ENCODE measurements around the gene CBX4.

Gene CBX4

DNA sequence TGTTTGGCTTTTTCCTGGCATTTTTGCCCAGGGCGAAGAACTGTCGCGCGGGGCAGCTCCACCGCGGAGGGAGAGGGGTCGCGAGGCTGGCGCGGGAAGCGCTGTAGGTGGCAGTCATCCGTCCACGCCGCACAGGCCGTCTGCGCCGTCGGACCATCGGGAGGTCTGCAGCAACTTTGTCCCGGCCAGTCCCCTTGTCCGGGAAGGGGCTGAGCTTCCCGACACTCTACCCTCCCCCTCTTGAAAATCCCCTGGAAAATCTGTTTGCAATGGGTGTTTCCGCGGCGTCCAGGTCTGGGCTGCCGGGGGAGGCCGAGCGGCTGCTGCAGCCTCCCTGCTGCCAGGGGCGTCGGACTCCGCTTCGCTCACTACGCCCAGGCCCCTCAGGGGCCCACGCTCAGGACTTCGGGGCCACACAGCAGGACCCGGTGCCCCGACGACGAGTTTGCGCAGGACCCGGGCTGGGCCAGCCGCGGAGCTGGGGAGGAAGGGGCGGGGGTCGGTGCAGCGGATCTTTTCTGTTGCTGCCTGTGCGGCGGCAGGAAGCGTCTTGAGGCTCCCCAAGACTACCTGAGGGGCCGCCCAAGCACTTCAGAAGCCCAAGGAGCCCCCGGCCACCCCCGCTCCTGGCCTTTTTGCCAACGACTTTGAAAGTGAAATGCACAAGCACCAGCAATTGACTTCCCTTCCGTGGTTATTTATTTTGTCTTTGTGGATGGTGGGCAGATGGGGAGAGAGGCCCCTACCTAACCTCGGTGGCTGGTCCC is 2.3 kb upstream of the CBX4 start:
- DNase-seq (ENCODE audit: low read depth in 2 of 2): no peak

DNA sequence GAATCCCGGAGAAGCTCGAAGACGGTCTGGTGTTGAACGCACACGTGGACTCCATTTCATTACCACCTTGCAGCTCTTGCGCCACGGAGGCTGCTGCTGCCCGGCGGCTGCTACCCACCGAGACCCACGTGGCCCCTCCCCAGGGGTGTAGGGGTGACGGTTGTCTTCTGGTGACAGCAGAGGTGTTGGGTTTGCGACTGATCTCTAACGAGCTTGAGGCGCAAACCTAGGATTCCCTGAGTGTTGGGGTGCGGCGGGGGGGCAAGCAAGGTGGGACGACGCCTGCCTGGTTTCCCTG is 1.7 kb upstream of the CBX4 start:
- no peak for DNase-seq (ENCODE audit: low read depth in 2 of 2)

DNA sequence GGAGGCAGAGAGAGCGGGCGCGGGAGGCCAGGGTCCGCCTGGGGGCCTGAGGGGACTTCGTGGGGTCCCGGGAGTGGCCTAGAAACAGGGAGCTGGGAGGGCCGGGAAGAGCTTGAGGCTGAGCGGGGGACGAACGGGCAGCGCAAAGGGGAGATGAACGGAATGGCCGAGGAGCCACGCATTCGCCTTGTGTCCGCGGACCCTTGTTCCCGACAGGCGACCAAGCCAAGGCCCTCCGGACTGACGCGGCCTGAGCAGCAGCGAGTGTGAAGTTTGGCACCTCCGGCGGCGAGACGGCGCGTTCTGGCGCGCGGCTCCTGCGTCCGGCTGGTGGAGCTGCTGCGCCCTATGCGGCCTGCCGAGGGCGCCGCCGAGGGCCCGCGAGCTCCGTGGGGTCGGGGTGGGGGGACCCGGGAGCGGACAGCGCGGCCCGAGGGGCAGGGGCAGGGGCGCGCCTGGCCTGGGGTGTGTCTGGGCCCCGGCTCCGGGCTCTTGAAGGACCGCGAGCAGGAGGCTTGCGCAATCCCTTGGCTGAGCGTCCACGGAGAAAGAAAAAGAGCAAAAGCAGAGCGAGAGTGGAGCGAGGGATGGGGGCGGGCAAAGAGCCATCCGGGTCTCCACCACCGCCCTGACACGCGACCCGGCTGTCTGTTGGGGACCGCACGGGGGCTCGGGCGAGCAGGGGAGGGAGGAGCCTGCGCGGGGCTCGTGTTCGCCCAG is 1.2 kb upstream of the CBX4 start:
- no peak for DNase-seq (ENCODE audit: low read depth in 2 of 2)

DNA sequence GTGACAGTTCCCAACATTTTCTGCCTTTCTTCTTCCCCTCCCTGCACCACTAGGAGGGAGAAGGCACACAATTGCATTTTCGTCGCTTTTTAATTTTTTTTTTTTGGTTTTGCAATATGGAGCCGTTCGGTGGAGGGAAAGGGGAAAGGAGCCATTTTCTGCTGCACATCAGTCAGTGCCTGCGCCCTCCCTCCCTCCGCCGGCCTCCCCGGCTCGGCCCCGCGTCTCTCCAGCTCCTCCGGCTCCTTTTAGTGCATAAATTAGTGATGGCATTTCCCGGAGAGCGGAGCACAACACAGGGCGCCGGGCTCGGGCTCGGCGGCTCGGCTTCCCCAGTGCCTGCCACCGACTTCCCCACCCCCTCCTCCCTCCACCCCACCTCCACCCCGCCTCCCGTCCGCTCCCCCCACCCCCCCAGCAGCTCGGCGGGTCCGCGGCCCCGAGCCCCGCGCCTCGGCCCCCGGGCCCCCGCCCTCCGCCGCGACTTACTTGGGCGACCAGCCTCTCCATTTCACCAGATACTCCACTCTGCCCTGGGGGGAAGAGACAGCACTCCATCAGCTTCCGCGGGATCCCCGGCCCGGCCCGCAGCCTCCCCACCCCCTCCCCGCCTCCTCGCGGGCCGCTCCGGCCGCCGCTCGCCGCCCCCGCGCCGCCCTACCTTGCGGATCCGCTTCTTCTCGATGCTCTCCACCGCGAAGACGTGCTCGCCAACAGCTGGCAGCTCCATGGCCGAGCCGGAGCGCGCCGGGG is 542 bp downstream of the CBX4 start:
- no peak for DNase-seq (ENCODE audit: low read depth in 2 of 2)

- no peak for DNase-seq (ENCODE audit: low read depth in 2 of 2)
Measured at GRCh38 chr17:79837888-79838521, 1.2 kb downstream of the CBX4 start.

GRCh38 chr17:79836972-79837887 is 2.0 kb downstream of the CBX4 start:
- peak in 1 of 2 donors; percentile 52 for DNase-seq (ENCODE audit: low read depth in 2 of 2)

- no peak for DNase-seq (ENCODE audit: low read depth in 2 of 2)
Measured at GRCh38 chr17:79836510-79836971, 2.7 kb downstream of the CBX4 start.

- no peak for DNase-seq (ENCODE audit: low read depth in 2 of 2)
Measured at GRCh38 chr17:79835953-79836509, 3.2 kb downstream of the CBX4 start.

- DNase-seq (ENCODE audit: low read depth in 2 of 2): no peak
Measured at GRCh38 chr17:79835470-79835899, 3.8 kb downstream of the CBX4 start.

DNA sequence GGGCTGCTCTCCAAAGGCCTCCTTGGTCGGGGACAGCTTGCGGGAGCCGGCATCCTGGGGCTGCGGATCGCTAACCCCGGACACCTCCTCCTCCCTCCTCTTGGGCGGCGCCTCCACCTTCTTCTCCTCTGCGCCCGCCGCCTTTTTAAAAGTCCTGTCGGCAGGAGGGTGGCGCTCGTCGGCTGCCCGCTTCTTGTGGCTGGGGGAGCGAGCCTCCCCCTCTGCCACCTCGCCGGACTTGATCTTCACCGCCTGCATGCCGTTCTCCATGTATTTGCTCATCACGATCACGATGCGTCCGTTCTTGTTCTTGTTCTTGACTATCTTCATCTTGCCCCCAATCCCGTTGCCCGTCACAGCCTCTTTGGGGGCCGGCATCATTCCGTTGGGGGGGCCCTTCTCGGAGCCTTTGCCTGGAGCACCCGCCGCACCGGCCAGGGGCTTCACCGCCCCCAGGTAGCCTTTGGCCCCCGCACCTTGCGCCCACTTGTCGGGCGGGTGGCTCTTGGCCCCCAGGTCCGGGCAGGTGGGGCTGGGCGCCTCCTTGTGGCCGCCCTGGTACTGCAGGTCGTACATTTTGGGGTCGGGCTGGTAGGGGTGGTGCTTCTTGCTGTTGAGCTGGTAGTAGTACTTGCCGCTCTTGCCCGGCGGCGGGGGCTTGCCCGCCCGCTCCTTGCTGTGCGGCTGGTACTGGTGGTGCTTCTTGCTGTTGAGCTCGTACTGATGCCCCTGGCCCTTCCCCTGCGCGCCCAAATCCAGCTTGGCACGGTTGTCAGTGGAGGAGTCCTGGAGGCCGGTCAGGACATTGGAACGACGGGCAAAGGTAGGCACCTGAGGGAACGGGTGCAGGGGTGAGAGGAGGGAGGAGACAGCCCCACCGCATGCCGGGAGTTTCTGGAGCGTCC is 4.4 kb downstream of the CBX4 start:
- DNase-seq (ENCODE audit: low read depth in 2 of 2): no peak

DNA sequence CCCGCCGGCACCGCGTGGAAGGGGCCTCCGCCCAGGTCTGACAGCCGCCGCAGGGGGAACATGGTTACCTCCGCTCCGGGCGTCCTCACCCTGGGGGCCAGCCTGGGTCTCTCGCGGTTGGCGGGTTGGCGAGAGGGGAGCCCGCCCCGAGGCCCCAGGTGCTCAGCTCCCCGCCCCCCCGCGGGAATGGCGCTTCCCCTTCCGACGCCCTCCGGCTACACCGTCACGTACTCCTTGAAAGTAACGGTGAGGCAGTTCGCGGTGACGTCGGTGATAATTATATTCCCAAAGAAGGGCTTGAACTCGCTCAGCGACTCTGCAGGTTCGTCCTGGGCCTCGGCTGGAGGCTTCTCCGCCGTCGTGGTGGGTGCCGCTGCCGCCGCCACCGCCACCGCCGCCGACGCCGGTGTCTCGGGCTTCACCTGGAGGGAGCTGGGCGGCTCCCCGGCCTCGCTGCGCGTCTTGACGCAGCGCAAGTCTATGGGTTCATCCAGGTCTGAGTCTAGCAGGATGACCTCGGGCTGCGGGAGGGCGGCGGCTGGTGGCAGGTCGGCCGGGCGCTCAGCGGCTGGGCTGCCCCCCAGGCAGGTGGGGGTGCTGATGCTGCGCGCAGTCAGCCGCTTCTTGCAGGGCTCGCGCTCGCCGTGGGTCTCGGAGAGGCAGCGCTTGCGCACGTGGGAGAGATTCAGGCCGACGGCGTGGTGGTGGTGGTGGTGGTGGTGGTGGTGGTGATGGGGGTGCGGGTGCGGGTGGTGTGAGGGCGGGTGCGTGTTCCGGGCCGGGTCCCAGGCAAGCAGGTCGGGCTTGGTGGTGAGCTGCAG is 5.3 kb downstream of the CBX4 start:
- DNase-seq (ENCODE audit: low read depth in 2 of 2): no peak

GRCh38 chr17:79833110-79833450 is 6.2 kb downstream of the CBX4 start:
- DNase-seq (ENCODE audit: low read depth in 2 of 2): no peak

DNA sequence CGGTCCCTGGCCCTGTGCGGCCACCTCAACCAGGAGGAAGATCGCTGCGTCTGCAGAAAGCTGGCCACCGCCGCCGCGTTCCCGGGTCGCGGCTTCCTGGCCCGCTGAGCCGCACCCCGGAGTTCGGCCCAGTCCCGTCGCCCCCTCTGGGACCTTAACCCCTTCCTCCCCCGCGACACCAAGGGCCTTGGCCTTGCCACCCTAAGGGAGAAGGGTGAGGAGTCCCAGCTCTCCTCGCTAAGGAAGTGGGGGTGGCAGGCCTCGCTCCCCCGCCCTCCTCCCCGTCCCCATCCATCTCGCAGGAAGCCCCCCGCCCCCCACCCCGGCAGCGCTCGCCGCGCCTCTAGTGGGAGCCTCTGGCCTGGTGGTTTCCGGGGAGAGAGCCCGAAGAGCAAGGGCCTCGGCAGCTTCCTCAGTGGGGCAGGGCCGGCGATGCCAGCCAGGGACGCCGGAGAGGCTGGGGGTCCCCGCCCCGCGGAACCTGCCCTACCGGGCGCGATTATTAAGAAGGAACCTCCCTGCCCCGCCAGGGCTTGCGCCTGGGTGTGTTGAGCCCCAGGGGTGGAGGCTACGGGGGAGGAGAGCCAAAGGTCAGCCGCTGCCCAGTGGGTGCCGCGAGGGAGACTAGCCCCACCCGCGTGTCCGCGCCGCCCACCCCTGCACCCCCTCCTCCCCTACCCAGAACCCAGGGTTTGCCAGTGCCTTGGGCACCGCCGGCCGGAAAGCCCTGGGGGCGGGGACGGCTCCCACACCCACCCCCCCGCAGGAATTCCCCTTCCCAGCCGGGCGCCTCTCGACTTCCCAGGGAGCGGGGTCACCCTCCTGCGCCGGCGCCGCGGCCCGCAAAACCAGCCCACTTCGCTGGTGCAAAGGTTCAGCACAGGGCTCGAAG is 6.8 kb downstream of the CBX4 start:
- DNase-seq (ENCODE audit: low read depth in 2 of 2): no peak

GRCh38 chr17:79831265-79832217 is 7.7 kb downstream of the CBX4 start:
- no peak for DNase-seq (ENCODE audit: low read depth in 2 of 2)

DNA sequence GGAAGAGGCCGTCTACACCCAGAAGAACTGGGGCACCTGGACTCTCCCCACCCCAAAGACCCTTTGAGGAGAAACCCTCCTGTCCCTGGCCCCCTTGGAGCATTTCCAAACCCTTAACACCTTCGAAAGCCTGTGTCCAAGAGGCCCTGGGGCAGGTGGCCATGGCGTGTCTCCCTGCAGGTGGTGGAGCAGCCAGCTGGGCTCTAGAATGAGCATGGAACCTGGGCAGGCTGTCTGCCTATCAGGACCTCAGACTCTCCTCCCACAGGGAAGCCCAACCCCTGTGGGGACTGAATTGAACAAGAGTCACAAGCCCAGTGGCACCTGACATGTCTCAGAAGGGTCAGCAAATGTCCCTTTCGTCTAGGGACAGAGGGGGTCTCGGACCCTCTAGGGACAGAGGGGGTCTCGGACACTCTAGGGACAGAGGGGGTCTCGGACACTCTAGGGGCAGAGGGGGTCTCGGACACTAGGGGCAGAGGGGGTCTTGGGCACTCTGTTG is 8.4 kb downstream of the CBX4 start:
- no peak for DNase-seq (ENCODE audit: low read depth in 2 of 2)

DNA sequence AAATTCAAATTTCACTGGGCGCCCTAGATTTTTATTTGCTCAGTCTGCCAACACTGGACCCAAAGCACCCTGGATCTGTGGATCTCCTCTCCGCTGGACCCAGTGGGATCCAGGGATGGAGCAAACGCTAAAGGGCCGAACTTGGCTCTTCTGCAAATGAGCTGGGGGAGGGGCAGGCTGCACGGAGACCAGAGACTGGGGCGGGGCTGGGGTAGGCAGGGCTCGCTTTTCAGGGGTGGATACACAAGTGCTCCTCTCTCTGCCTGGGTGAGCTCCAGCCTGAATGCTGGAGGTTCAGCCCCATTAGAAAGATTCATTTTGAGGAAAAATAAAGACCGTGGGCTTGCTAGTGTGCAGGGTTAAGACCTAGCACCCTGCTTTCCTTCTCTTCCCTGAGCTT is 8.9 kb downstream of the CBX4 start:
- no peak for DNase-seq (ENCODE audit: low read depth in 2 of 2)

DNA sequence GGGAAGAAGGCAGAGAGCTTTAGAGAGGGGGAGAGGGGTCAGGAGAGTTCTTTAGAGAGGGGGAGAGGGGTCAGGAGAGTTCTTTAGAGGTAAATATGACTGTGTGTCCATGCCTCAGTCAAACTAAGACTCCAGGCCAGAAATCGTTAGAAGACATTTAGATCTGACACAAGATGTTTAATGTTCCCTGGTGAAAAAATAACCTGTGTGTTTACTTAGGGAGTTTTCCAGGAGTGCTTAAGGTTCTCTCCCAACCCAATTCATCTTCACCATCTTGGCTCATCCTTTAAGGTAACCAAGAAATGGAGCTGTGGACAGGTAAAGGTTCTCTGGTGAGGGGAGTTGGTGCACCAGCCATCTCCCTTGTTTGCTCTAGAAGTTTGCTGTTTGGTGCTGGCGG is 9.8 kb downstream of the CBX4 start:
- no peak for DNase-seq (ENCODE audit: low read depth in 2 of 2)

All from stimulated activated CD4-positive, alpha-beta T cell treated with anti-CD3 and anti-CD28 coated beads, Interleukin-15, amount 100 ng/mL, for 48 hours (primary cell).